Spleen (tissue), 11 donors: ENCODE data around the gene FAM163A. TPM values are rescaled to one million over a fixed set of nuclear protein-coding genes. Genes with fewer than 3 reads are reported as not detected.

Experiments
- DNase-seq: peaks from one replicate; pipeline ENCODE4 v3.0.0-alpha.2; 2020
- H3K27ac ChIP-seq, 8 donors: fragments of 200-600 bp; sonication (generic) in 7 of 8; 1 replicate in 4 of 8; 2 replicates in 4 of 8; pipeline versions ENCODE4 v1.5.0 to v1.8.0; 2016 to 2021; ENCODE audit warnings: inconsistent platforms in 4 of 8, mild to moderate bottlenecking in 4 of 8, moderate library complexity in 1 of 8
- H3K27me3 ChIP-seq, 7 donors: fragments of 200-600 bp; sonication (generic) in 6 of 7; replicated peaks in 1 of 7; 1 replicate in 4 of 7; 2 replicates in 3 of 7; pipeline versions ENCODE4 v1.5.0 to v1.8.0; 2016 to 2021; ENCODE audit warnings: inconsistent platforms in 3 of 7, mild to moderate bottlenecking in 1 of 7
- H3K36me3 ChIP-seq, 6 donors: fragments of 200-600 bp; sonication (generic) in 5 of 6; 1 replicate in 4 of 6; 2 replicates in 2 of 6; pipeline versions ENCODE4 v1.5.0 to v1.8.0; 2016 to 2021; ENCODE audit warnings: inconsistent platforms in 2 of 6
- H3K4me1 ChIP-seq, 6 donors: fragments of 200-600 bp; sonication (generic) in 5 of 6; 1 replicate in 3 of 6; 2 replicates in 3 of 6; pipeline versions ENCODE4 v1.5.0 to v1.8.0; 2016 to 2021; ENCODE audit warnings: inconsistent platforms in 3 of 6
- H3K4me3 ChIP-seq, 8 donors: fragments of 200-600 bp; sonication (generic) in 7 of 8; 1 replicate in 4 of 8; 2 replicates in 4 of 8; pipeline versions ENCODE4 v1.5.0 to v1.8.0; 2016 to 2021; ENCODE audit warnings: inconsistent platforms in 4 of 8, mild to moderate bottlenecking in 4 of 8, moderate library complexity in 2 of 8
- H3K9me3 ChIP-seq, 8 donors: fragments of 200-600 bp; sonication (generic) in 7 of 8; 1 replicate in 4 of 8; 2 replicates in 4 of 8; pipeline versions ENCODE4 v1.5.0 to v1.8.0; 2016 to 2021; ENCODE audit warnings: inconsistent platforms in 4 of 8
- CTCF ChIP-seq, 11 experiments: fragments of 200-600 bp in 7 of 11; fragments of 450-650 bp in 4 of 11; sonication (generic) in 4 of 11; IDR thresholded peaks in 8 of 11; conservative IDR thresholded peaks in 3 of 11; 1 replicate in 7 of 11; 2 replicates in 4 of 11; pipeline versions ENCODE4 v1.4.0 to v1.8.0; 2016 to 2021; ENCODE audit warnings: antibody characterized with exemption in 11 of 11, inconsistent platforms in 4 of 11, mild to moderate bottlenecking in 1 of 11
- POLR2A ChIP-seq, 3 donors: fragments of 450-650 bp; IDR thresholded peaks; one replicate each; pipeline ENCODE4 v1.5.1; 2017; ENCODE audit warnings: antibody characterized with exemption in 3 of 3, mild to moderate bottlenecking in 1 of 3
- POLR2AphosphoS5 ChIP-seq, 3 donors: sonication (generic); formaldehyde crosslinking; IDR thresholded peaks; one replicate each; pipeline ENCODE4 v1.5.1; 2017; ENCODE audit warnings: antibody characterized with exemption in 3 of 3
- WGBS, 5 donors: extraction: QIAGEN DNeasy Blood & Tissue Kit in 3 of 5; methylation state at CpG; one replicate each; pipeline versions ENCODE4 v1.1.5 to v1.1.7; 2013 to 2018; 5-methylcytosine and 5-hydroxymethylcytosine counted together
- intact Hi-C: fragments of 100-400 bp; cut with DNase I; formaldehyde crosslinking; loops from one replicate; pipeline ENCODE4 v1.15.0; 2023; ENCODE audit warnings: low total_unique reads
- polyA plus RNA-seq, 3 donors: library from polyadenylated mRNA; stranded (reverse); fragments of 200-250 nt; gene quantifications; one replicate each; pipeline ENCODE4 v1.2.1, GENCODE V29; 2013
- total RNA-seq, 7 donors: library from RNA; depleted of rRNA in 3 of 7; stranded (reverse); fragments of >200 nt in 3 of 7; fragmentation: NEBNext Ultra II Directional in 4 of 7; extraction: Animal tissue kit (Norgen Biotek cat#: 25700) in 4 of 7; gene quantifications; one replicate each; pipeline versions ENCODE4 v1.1.0 to v1.2.1, GENCODE V29; 2016 to 2021
- donor health status: healthy with polysubstance abuse.
- donor health status: DM: no; HTN: no; CAD: no; lungs with moderate emphysema.
- donor health status: DM: no; HTN: no; CAD: no.
- donor health status: Bipolar disorder and iron deficiency.
- donor health status: healthy.
- donor health status: DM: no; HTN: no; CAD: no.
- donor health status: DM: yes; HTN: yes; CAD: no.

Gene FAM163A
- total and polyA plus RNA-seq, 10 donors: 0.14 to 0.47 (median 0.21) TPM; not detected in 3

GRCh38 chr1:179753061-179753460 is 10.0 kb downstream of the FAM163A start:
- no peak overlapping the region for H3K4me3 ChIP-seq
- no peaks in the 10 kb centered on the region for H3K36me3 ChIP-seq
- peaks cover 0 to 4% (median 0%) of the 10 kb centered on the region in 7 donors for H3K27me3 ChIP-seq
- no peak for DNase-seq
- TF ChIP-seq CTCF (IDR thresholded peaks at IDR 0.05 in 8 of 11, conservative IDR thresholded peaks at IDR 0.05 in 3 of 11) (no peak), POLR2A (IDR thresholded peaks at IDR 0.05) (no peak), POLR2AphosphoS5 (IDR thresholded peaks at IDR 0.05) (no peak)
- H3K4me1 ChIP-seq: no peaks in the 10 kb centered on the region
- H3K9me3 ChIP-seq: peaks cover 0 to 8% (median 2%) of the 10 kb centered on the region in 8 donors
- no peak overlapping the region for H3K27ac ChIP-seq
- intact Hi-C loops: no loop called here

GRCh38 chr1:179754041-179754624 is 11.0 kb downstream of the FAM163A start:
- H3K36me3 ChIP-seq: no peaks in the 10 kb centered on the region
- peaks cover 0 to 8% (median 2%) of the 10 kb centered on the region in 8 donors for H3K9me3 ChIP-seq
- TF ChIP-seq POLR2AphosphoS5 (IDR thresholded peaks at IDR 0.05) (no peak), CTCF (IDR thresholded peaks at IDR 0.05 in 8 of 11, conservative IDR thresholded peaks at IDR 0.05 in 3 of 11) (no peak), POLR2A (IDR thresholded peaks at IDR 0.05) (no peak)
- no peak for DNase-seq
- H3K27me3 ChIP-seq: no peaks in the 10 kb centered on the region
- no peak overlapping the region for H3K27ac ChIP-seq
- no peak overlapping the region for H3K4me3 ChIP-seq
- WGBS, 5 donors: 76 to 86% (median 79%) methylated on average over 4 of the region's 4 CpGs
- intact Hi-C loops: no loop called here
- no peaks in the 10 kb centered on the region for H3K4me1 ChIP-seq

GRCh38 chr1:179757933-179758332 is 14.8 kb downstream of the FAM163A start:
- H3K4me1 ChIP-seq: no peaks in the 10 kb centered on the region
- WGBS, 5 donors: 57 to 76% (median 74%) methylated on average over 4 of the region's 4 CpGs
- H3K27me3 ChIP-seq: peaks cover 0 to 5% (median 0%) of the 10 kb centered on the region in 7 donors
- no peaks in the 10 kb centered on the region for H3K36me3 ChIP-seq
- intact Hi-C loops: no loop called here
- no peaks in the 10 kb centered on the region for H3K9me3 ChIP-seq
- H3K4me3 ChIP-seq: no peak overlapping the region
- no peak for TF ChIP-seq POLR2AphosphoS5 (IDR thresholded peaks at IDR 0.05)
- TF ChIP-seq CTCF (IDR thresholded peaks at IDR 0.05 in 8 of 11, conservative IDR thresholded peaks at IDR 0.05 in 3 of 11): no peak
- TF ChIP-seq POLR2A (IDR thresholded peaks at IDR 0.05): no peak
- no peak for DNase-seq
- no peak overlapping the region for H3K27ac ChIP-seq

- H3K27ac ChIP-seq: no peak overlapping the region
- 80 to 91% (median 85%) methylated on average over 2 of the region's 2 CpGs for WGBS, 5 donors
- TF ChIP-seq CTCF (IDR thresholded peaks at IDR 0.05 in 8 of 11, conservative IDR thresholded peaks at IDR 0.05 in 3 of 11) (no peak), POLR2A (IDR thresholded peaks at IDR 0.05) (no peak), POLR2AphosphoS5 (IDR thresholded peaks at IDR 0.05) (no peak)
- no peaks in the 10 kb centered on the region for H3K36me3 ChIP-seq
- no peaks in the 10 kb centered on the region for H3K9me3 ChIP-seq
- H3K4me1 ChIP-seq: no peaks in the 10 kb centered on the region
- DNase-seq: no peak
- H3K27me3 ChIP-seq: peaks cover 0 to 5% (median 0%) of the 10 kb centered on the region in 7 donors
- no peak overlapping the region for H3K4me3 ChIP-seq
- intact Hi-C loops: no loop called here
These were observed 17.4 kb downstream of the FAM163A start for GRCh38 chr1:179760521-179760920.
